Immature natural killer cell (primary cell): ENCODE data around the gene CROCC. TPM values are rescaled to one million over a fixed set of nuclear protein-coding genes. Genes with fewer than 3 reads are reported as not detected.

Source experiments
- DNase-seq, 3 donors: peaks; one replicate each; pipeline ENCODE4 v3.0.0; 2022; ENCODE audit warnings: mixed read lengths in 1 of 3
- H3K27ac Mint-ChIP-seq, 6 donors: one replicate each; pipeline ENCODE4 v1.8.0; 2020; ENCODE audit warnings: mixed read lengths in 6 of 6, mild to moderate bottlenecking in 5 of 6, inconsistent platforms in 4 of 6, moderate library complexity in 3 of 6
- H3K27me3 Mint-ChIP-seq, 3 donors: one replicate each; pipeline ENCODE4 v1.8.0; 2020 to 2021; ENCODE audit warnings: low read depth in 3 of 3, mild to moderate bottlenecking in 3 of 3, mixed read lengths in 3 of 3, moderate library complexity in 3 of 3, inconsistent platforms in 1 of 3
- H3K36me3 Mint-ChIP-seq, 3 donors: one replicate each; pipeline ENCODE4 v1.8.0; 2020; ENCODE audit warnings: mixed read lengths in 3 of 3, inconsistent platforms in 2 of 3, mild to moderate bottlenecking in 2 of 3
- H3K4me1 Mint-ChIP-seq, 2 donors: one replicate each; pipeline ENCODE4 v1.8.0; 2020; ENCODE audit warnings: inconsistent platforms in 2 of 2, mild to moderate bottlenecking in 2 of 2, mixed read lengths in 2 of 2, moderate library complexity in 1 of 2
- H3K4me3 Mint-ChIP-seq, 5 donors: one replicate each; pipeline ENCODE4 v1.8.0; 2020; ENCODE audit warnings: mild to moderate bottlenecking in 5 of 5, mixed read lengths in 5 of 5, inconsistent platforms in 3 of 5, moderate library complexity in 3 of 5
- H3K9me3 Mint-ChIP-seq, 6 donors: one replicate each; pipeline ENCODE4 v1.8.0; 2020; ENCODE audit warnings: mild to moderate bottlenecking in 6 of 6, mixed read lengths in 6 of 6, inconsistent platforms in 4 of 6, moderate library complexity in 3 of 6
- polyA plus RNA-seq, 3 donors: library from polyadenylated mRNA; unstranded; fragments of 300-500 nt; fragmentation: Illumina TruSeq; gene quantifications; one replicate each; pipeline ENCODE4 v1.2.3, GENCODE V29; 2021

Gene CROCC
- polyA plus RNA-seq, 3 donors from 2014 or later = 0.35 to 6.5 (median 5.4) TPM

GRCh38 chr1:16978567-16979474, 57.1 kb downstream of the CROCC start:
- no peak for DNase-seq
- Mint-ChIP-seq H3K36me3 (no peaks in the 10 kb centered on the region), H3K4me3 (no peak overlapping the region), H3K4me1 (peaks cover 8 to 11% of the 10 kb centered on the region in 2 donors), H3K27ac (no peak overlapping the region), H3K27me3 (peaks cover 3 to 16% (median 7%) of the 10 kb centered on the region in 3 donors), H3K9me3 (no peaks in the 10 kb centered on the region)

GRCh38 chr1:16979475-16980327, 58.0 kb downstream of the CROCC start:
- Mint-ChIP-seq H3K4me3 (peak overlapping the region in 4 of 5 donors; percentile 13 to 21 (median 19)), H3K9me3 (no peaks in the 10 kb centered on the region), H3K36me3 (peaks cover 0 to 4% (median 0%) of the 10 kb centered on the region in 3 donors), H3K27ac (no peak overlapping the region), H3K4me1 (peaks cover 8 to 11% of the 10 kb centered on the region in 2 donors), H3K27me3 (peaks cover 3 to 16% (median 8%) of the 10 kb centered on the region in 3 donors)
- no peak for DNase-seq

- peaks cover 0 to 5% (median under 1%) of the 10 kb centered on the region in 3 donors for H3K36me3 Mint-ChIP-seq
- H3K27ac Mint-ChIP-seq = no peak within 1 kb of the TSS
- H3K4me3 Mint-ChIP-seq = peak within 1 kb of the TSS; percentile 51 to 84 (median 71)
- DNase-seq = no peak
- H3K9me3 Mint-ChIP-seq = no peaks in the 10 kb centered on the region
- H3K4me1 Mint-ChIP-seq = peaks cover 8 to 11% of the 10 kb centered on the region in 2 donors
- peaks cover 3 to 14% (median 8%) of the 10 kb centered on the region in 3 donors for H3K27me3 Mint-ChIP-seq
These were observed 58.9 kb downstream of the CROCC start, which contains the start of gene MFAP2 for GRCh38 chr1:16980473-16981268. TSS of gene MFAP2 (minus strand) at chr1:16980620. CDS start at chr1:16978273, 2,347 bp downstream.

GRCh38 chr1:16981269-16981849, 59.6 kb downstream of the CROCC start:
- no peak overlapping the region for H3K27ac Mint-ChIP-seq
- H3K9me3 Mint-ChIP-seq = no peaks in the 10 kb centered on the region

GRCh38 chr1:16982902-16983301, 61.2 kb downstream of the CROCC start:
- no peak for DNase-seq
- Mint-ChIP-seq H3K27me3 (peaks cover 5 to 12% (median 9%) of the 10 kb centered on the region in 3 donors), H3K27ac (no peak overlapping the region), H3K4me1 (peaks cover 8 to 11% of the 10 kb centered on the region in 2 donors), H3K36me3 (peaks cover 0 to 7% (median 4%) of the 10 kb centered on the region in 3 donors), H3K4me3 (peak overlapping the region in 1 of 5 donors; percentile 27), H3K9me3 (no peaks in the 10 kb centered on the region)

More at GRCh38 chr1:16981269-16981849, 59.6 kb downstream of the CROCC start:
- Mint-ChIP-seq H3K4me3 (peak overlapping the region; percentile 51 to 84 (median 71)), H3K27me3 (peaks cover 3 to 12% (median 9%) of the 10 kb centered on the region in 3 donors), H3K4me1 (peaks cover 8 to 11% of the 10 kb centered on the region in 2 donors), H3K36me3 (peaks cover 0 to 7% (median 4%) of the 10 kb centered on the region in 3 donors)
- DNase-seq = no peak

- DNase-seq = no peak
- Mint-ChIP-seq H3K27ac (no peak overlapping the region), H3K4me3 (peak overlapping the region in 1 of 5 donors; percentile 27), H3K27me3 (peaks cover 5 to 12% (median 9%) of the 10 kb centered on the region in 3 donors), H3K36me3 (peaks cover 0 to 7% (median 4%) of the 10 kb centered on the region in 3 donors), H3K9me3 (no peaks in the 10 kb centered on the region), H3K4me1 (peaks cover 8 to 11% of the 10 kb centered on the region in 2 donors)
These were observed 61.9 kb downstream of the CROCC start for GRCh38 chr1:16983649-16984048.

- Mint-ChIP-seq H3K36me3 (peaks cover 0 to 7% (median 4%) of the 10 kb centered on the region in 3 donors), H3K4me3 (no peak overlapping the region), H3K27me3 (peaks cover 5 to 12% (median 9%) of the 10 kb centered on the region in 3 donors), H3K27ac (no peak overlapping the region), H3K9me3 (no peaks in the 10 kb centered on the region), H3K4me1 (peaks cover 8 to 11% of the 10 kb centered on the region in 2 donors)
- DNase-seq = no peak
These were observed 63.0 kb downstream of the CROCC start for GRCh38 chr1:16984717-16985116.

GRCh38 chr1:16986113-16986512, 64.4 kb downstream of the CROCC start:
- no peak overlapping the region for H3K4me3 Mint-ChIP-seq
- H3K9me3 Mint-ChIP-seq = no peaks in the 10 kb centered on the region
- H3K4me1 Mint-ChIP-seq = peaks cover 3 to 5% of the 10 kb centered on the region in 2 donors
- peaks cover 5 to 9% (median 6%) of the 10 kb centered on the region in 3 donors for H3K27me3 Mint-ChIP-seq
- peaks cover 0 to 7% (median 4%) of the 10 kb centered on the region in 3 donors for H3K36me3 Mint-ChIP-seq
- H3K27ac Mint-ChIP-seq = no peak overlapping the region
- no peak for DNase-seq

GRCh38 chr1:16986560-16986959, 64.8 kb downstream of the CROCC start:
- Mint-ChIP-seq H3K36me3 (peaks cover 0 to 8% (median 7%) of the 10 kb centered on the region in 3 donors), H3K27me3 (peaks cover 3 to 4% (median 4%) of the 10 kb centered on the region in 3 donors), H3K4me3 (no peak overlapping the region), H3K4me1 (peaks cover 0 to under 1% of the 10 kb centered on the region in 2 donors), H3K9me3 (no peaks in the 10 kb centered on the region), H3K27ac (no peak overlapping the region)
- DNase-seq = no peak

- H3K4me1 Mint-ChIP-seq = no peaks in the 10 kb centered on the region
- no peaks in the 10 kb centered on the region for H3K9me3 Mint-ChIP-seq
- H3K36me3 Mint-ChIP-seq = peaks cover 0 to 8% (median 7%) of the 10 kb centered on the region in 3 donors
- no peak for DNase-seq
- H3K27me3 Mint-ChIP-seq = peaks cover 3 to 4% (median 4%) of the 10 kb centered on the region in 3 donors
- H3K27ac Mint-ChIP-seq = no peak overlapping the region
- no peak overlapping the region for H3K4me3 Mint-ChIP-seq
These were observed 65.2 kb downstream of the CROCC start for GRCh38 chr1:16986962-16987361.

- no peak overlapping the region for H3K4me3 Mint-ChIP-seq
- no peaks in the 10 kb centered on the region for H3K9me3 Mint-ChIP-seq
- H3K27ac Mint-ChIP-seq = no peak overlapping the region
- H3K36me3 Mint-ChIP-seq = peaks cover 0 to 8% (median 7%) of the 10 kb centered on the region in 3 donors
- peaks cover 0 to 4% (median 3%) of the 10 kb centered on the region in 3 donors for H3K27me3 Mint-ChIP-seq
- no peaks in the 10 kb centered on the region for H3K4me1 Mint-ChIP-seq
- no peak for DNase-seq
These were observed 66.5 kb downstream of the CROCC start for GRCh38 chr1:16988210-16988609.

- H3K36me3 Mint-ChIP-seq = peaks cover under 1 to 8% (median 3%) of the 10 kb centered on the region in 3 donors
- no peak overlapping the region for H3K27ac Mint-ChIP-seq
These were observed 68.1 kb downstream of the CROCC start for GRCh38 chr1:16989676-16990391.

More at GRCh38 chr1:16989676-16990391, 68.1 kb downstream of the CROCC start:
- Mint-ChIP-seq H3K27me3 (peaks cover 0 to 3% (median 2%) of the 10 kb centered on the region in 3 donors), H3K9me3 (no peaks in the 10 kb centered on the region), H3K4me1 (no peaks in the 10 kb centered on the region), H3K4me3 (no peak overlapping the region)
- no peak for DNase-seq
